ENCODE data around the gene FOXN3. TPM values are rescaled to one million over a fixed set of nuclear protein-coding genes. Genes with fewer than 3 reads are reported as not detected.

FOXN3 gene
- total RNA-seq, 4 donors from 2014 or later: 27.4 to 91.4 (median 39.2) TPM

DNA sequence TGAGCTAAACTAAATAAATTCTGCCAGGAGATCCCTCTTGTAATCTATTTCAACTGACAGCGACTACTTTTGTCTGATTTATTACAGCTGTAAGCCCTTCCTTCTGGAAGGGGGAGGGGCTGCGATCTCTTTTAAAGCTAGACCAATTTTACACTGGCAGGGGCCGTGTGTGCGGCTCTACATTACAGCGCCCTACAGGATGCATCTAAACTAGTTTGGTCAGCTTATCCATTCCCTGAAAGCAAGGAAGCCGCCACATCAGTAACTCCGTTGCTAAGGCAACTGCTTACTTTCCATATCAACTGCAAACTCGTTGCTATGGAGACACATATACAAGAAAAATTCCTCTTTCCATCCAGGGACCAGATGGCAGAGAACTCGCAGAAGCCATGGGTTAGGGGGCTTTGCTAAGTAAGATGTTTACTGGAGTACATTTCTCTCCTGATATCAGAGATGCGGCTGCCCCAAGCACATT, 17.4 kb downstream of the FOXN3 start:
- Histone ChIP-seq H3K4me1 (peaks cover 2 to 73% (median 4%) of the 10 kb centered on the region in 3 donors), H3K27me3 (no peaks in the 10 kb centered on the region), H3K27ac (peak overlapping the region in 2 of 4 donors; percentile 3 to 11), H3K4me3 (no peak overlapping the region), H3K9me3 (no peaks in the 10 kb centered on the region), H3K36me3 (peaks cover 0 to 39% (median 0%) of the 10 kb centered on the region in 3 donors)
- TF ChIP-seq, protein P1, sequence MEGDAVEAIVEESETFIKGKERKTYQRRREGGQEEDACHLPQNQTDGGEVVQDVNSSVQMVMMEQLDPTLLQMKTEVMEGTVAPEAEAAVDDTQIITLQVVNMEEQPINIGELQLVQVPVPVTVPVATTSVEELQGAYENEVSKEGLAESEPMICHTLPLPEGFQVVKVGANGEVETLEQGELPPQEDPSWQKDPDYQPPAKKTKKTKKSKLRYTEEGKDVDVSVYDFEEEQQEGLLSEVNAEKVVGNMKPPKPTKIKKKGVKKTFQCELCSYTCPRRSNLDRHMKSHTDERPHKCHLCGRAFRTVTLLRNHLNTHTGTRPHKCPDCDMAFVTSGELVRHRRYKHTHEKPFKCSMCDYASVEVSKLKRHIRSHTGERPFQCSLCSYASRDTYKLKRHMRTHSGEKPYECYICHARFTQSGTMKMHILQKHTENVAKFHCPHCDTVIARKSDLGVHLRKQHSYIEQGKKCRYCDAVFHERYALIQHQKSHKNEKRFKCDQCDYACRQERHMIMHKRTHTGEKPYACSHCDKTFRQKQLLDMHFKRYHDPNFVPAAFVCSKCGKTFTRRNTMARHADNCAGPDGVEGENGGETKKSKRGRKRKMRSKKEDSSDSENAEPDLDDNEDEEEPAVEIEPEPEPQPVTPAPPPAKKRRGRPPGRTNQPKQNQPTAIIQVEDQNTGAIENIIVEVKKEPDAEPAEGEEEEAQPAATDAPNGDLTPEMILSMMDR (IDR thresholded peaks at IDR 0.05): no peak
- no peak for TF ChIP-seq POLR2A (IDR thresholded peaks at IDR 0.05)
- no peak for DNase-seq
- intact Hi-C loops (cut with DNase I): no loop called here
- 31 to 42% methylated on average over 10 of the region's 10 CpGs for WGBS, 2 donors

DNA sequence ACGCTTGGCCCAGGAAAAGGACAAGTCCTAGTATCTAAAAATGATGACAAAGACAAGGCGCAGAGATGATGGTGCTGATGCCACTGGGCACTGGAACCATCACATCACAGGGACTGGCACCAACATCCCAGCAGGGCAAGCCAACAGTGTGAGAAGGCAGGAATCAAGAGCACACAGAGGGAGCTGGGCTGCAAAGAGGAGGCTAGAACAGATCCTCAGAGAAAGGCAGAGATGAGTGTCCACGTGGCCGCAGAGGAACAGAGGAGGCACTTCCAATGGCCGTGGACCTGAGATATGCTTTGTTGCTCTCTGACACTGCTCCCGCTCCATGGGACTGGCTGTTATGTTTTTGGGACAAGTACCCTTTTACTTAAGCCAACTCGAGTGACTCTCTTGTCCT, 17.9 kb downstream of the FOXN3 start:
- H3K4me3 ChIP-seq: peak overlapping the region in 1 of 4 donors; percentile 12
- H3K27me3 ChIP-seq: no peaks in the 10 kb centered on the region
- peak overlapping the region in 2 of 4 donors; percentile 3 to 11 for H3K27ac ChIP-seq
- TF ChIP-seq POLR2A (IDR thresholded peaks at IDR 0.05): no peak
- TF ChIP-seq, protein P1 (IDR thresholded peaks at IDR 0.05): no peak
- no peaks in the 10 kb centered on the region for H3K9me3 ChIP-seq
- DNase-seq: no peak
- intact Hi-C loops (cut with DNase I): no loop called here
- H3K4me1 ChIP-seq: peaks cover 2 to 76% (median 4%) of the 10 kb centered on the region in 3 donors
- peaks cover 0 to 34% (median 0%) of the 10 kb centered on the region in 3 donors for H3K36me3 ChIP-seq
- 60 to 77% methylated on average over 5 to 6 of the region's 7 CpGs for WGBS, 2 donors

DNA sequence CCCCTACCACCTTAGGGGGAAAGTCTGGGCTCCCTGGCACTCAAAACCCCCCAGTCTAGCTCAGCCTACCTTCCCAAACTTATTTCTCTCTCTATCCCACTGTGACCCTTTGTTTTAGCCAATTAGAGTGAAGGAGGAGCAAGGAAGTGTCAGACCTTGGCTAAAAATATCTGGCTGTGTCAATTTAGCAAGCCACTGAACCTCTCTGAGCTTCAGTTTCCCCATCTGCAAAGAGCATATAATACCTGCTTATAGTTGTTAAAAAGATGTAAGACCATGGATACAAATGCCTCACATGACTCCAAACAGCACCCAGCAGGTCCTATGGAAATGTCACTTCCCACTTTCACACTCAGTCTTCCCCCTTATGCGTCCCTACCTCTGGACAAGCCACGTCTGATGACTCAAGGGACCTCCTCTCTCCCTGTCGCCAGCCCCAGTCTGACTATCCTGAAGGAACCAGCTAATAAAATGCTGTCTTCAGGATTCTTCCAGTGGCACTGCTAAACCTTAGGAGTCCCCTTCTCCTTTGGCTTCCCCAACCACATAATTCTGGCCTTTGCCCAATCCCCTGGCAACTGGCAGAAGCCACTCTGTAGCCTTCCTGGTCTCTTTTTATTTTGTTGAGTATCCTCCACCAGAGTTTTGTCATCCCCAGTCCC, 19.3 kb downstream of the FOXN3 start:
- intact Hi-C loops (cut with DNase I): no loop called here
- no peak for DNase-seq
- no peaks in the 10 kb centered on the region for H3K9me3 ChIP-seq
- no peak overlapping the region for H3K4me3 ChIP-seq
- TF ChIP-seq, protein P1 (IDR thresholded peaks at IDR 0.05): no peak
- TF ChIP-seq POLR2A (IDR thresholded peaks at IDR 0.05): no peak
- peaks cover 2 to 66% (median 4%) of the 10 kb centered on the region in 3 donors for H3K4me1 ChIP-seq
- no peak overlapping the region for H3K27ac ChIP-seq
- H3K36me3 ChIP-seq: peaks cover 0 to 21% (median 0%) of the 10 kb centered on the region in 3 donors
- 84 to 86% methylated on average over 3 of the region's 3 CpGs for WGBS, 2 donors
- H3K27me3 ChIP-seq: no peaks in the 10 kb centered on the region

DNA sequence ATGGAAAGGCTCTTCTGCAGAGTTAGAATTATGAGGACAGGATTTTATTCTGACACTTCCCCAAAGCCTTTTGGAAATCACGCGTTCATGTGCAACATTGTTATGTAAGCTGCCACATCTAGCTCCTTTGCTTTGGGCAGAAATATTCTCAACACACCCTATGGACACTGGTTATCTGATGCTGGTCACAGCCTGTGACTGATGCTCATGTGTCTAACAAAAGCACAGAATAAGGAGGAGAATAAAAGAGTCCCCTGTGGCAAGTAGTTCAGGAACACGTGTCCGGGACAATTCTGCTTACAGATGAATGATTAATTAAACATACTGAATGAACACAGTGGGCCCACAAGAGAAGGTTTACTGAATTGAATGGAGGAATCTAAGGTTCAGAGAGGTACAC, 22.1 kb downstream of the FOXN3 start:
- H3K27ac ChIP-seq: no peak overlapping the region
- TF ChIP-seq POLR2A (IDR thresholded peaks at IDR 0.05): no peak
- TF ChIP-seq, protein P1 (IDR thresholded peaks at IDR 0.05): no peak
- H3K4me3 ChIP-seq: no peak overlapping the region
- intact Hi-C loops (cut with DNase I): no loop called here
- DNase-seq: no peak
- H3K9me3 ChIP-seq: no peaks in the 10 kb centered on the region
- H3K27me3 ChIP-seq: no peaks in the 10 kb centered on the region
- peaks cover 12 to 67% (median 13%) of the 10 kb centered on the region in 3 donors for H3K4me1 ChIP-seq
- 66 to 70% methylated on average over 4 of the region's 4 CpGs for WGBS, 2 donors
- no peaks in the 10 kb centered on the region for H3K36me3 ChIP-seq

DNA sequence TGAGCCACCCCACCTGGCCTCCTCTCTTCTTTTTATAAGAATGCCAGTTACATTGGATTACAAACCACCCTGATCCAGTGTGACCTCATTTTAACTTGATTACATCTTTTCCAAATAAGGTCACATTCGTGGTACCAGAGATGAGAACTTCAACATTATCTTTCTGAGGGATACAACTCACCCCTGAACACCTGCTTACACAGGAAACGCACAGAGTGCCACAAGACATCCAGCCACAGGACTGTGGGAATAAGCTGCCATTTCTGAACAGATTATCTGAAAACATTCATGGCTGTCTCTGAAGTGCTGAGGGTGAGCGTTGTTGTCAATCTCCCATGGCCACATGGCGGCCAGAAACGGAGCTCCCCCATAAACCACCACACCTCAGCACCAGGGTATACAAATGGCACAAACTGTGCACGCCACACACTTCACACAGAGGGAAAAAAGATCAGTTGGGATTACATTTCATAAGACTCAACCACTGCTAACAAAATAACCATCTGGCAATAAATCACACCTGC, 23.7 kb downstream of the FOXN3 start:
- WGBS, 2 donors: 69 to 85% methylated on average over 3 to 6 of the region's 6 CpGs
- H3K36me3 ChIP-seq: peaks cover 0 to 5% (median 0%) of the 10 kb centered on the region in 3 donors
- DNase-seq: no peak
- no peaks in the 10 kb centered on the region for H3K9me3 ChIP-seq
- H3K4me1 ChIP-seq: peaks cover 13 to 70% (median 14%) of the 10 kb centered on the region in 3 donors
- no peak overlapping the region for H3K4me3 ChIP-seq
- peak overlapping the region in 1 of 4 donors; percentile 10 for H3K27ac ChIP-seq
- H3K27me3 ChIP-seq: no peaks in the 10 kb centered on the region
- intact Hi-C loops (cut with DNase I): no loop called here
- TF ChIP-seq, protein P1 (IDR thresholded peaks at IDR 0.05): no peak
- no peak for TF ChIP-seq POLR2A (IDR thresholded peaks at IDR 0.05)
